GM12891 (cell line): Measurements from ENCODE around the gene PCED1B.

Experiments
- PAX5 ChIP-seq: IDR thresholded peaks from 2 replicates; pipeline ENCODE4 v1.6.1; 2011; ENCODE audit warnings: low read length, moderate library complexity, mild to moderate bottlenecking; ENCODE audit not compliant: insufficient read depth, severe bottlenecking
- POLR2A ChIP-seq: IDR thresholded peaks from 2 replicates; pipeline ENCODE4 v1.6.1; 2011; ENCODE audit warnings: low read depth, low read length, control low read depth
- POLR2AphosphoS5 ChIP-seq: IDR thresholded peaks from 2 replicates; pipeline ENCODE4 v1.6.1; 2011; ENCODE audit warnings: low read depth, low read length, control low read depth
- SPI1 ChIP-seq: IDR thresholded peaks from 2 replicates; pipeline ENCODE4 v1.6.1; 2011; ENCODE audit warnings: low read depth, low read length, control low read depth
- TAF1 ChIP-seq: IDR thresholded peaks from 2 replicates; pipeline ENCODE4 v1.6.1; 2011; ENCODE audit warnings: low read depth, low read length, control low read depth

GRCh38 chr12:47079981-47080724 is 732 bp downstream of the PCED1B start:
- TF ChIP-seq POLR2AphosphoS5 = no peak
- TF ChIP-seq POLR2A = no peak
- TF ChIP-seq TAF1 = no peak
- no peak for TF ChIP-seq PAX5
- no peak for TF ChIP-seq SPI1
